Stimulated activated CD8-positive, alpha-beta memory T cell treated with anti-CD3 and anti-CD28 coated beads, Interleukin-15, amount 100 ng/mL, for 1 hour (primary cell): ENCODE results near the gene SSR1.

ENCODE experiments used
- DNase-seq: peaks from one replicate; pipeline ENCODE4 v3.0.0-alpha.2; 2020; ENCODE audit warnings: low read depth

The SSR1 gene

DNA sequence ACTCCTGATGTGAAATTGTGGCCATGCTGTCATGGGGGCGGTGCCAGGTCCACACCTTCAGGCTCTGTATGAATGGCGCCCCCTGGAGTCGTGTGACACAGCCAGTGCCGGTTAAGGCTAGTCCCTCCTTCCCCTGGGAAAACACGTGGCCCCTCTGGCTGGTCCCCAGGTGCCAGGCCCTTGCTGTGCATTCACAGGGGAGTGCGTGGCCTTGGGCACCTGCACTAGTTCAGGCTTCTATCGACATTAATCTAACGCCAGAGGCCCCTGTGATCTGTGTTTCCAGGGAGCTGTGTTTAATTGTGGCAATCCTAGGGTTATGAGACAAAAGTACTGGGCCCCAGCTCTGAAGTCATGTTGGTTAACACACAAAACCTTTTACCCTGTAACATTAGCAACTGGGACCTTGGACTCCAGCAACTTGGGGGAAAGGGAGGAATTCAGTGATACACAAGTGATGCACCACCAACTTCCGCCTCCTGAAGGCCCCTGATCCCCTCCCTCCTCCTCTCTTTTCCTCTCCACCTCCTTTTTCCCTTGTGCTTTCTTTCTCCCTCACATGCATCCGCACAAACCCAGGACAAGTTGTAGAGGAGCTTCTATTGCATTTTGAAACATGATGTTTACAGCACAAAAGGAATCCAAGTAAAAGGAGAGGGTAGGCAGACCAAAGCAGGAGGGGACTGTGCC lies 74.0 kb downstream of the SSR1 start:
- peak; percentile 46 for DNase-seq

DNA sequence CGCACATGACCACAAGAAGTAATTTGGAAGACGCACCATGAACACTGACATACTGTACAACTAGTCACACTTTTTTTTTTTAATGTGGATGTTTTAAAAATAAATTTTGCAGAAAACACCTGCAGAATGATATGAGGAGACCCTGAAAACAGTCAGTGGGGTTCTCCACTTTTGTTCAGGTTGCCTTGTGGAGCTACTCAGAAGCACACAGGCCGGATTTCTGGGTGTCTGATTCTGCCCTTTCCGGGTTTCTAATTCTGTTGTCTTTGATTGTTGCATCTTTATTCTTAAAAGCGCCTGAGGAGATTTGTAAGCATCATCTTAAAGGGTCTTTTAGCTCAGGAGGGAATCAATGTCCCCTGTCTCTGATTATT lies 74.5 kb downstream of the SSR1 start:
- no peak for DNase-seq

DNA sequence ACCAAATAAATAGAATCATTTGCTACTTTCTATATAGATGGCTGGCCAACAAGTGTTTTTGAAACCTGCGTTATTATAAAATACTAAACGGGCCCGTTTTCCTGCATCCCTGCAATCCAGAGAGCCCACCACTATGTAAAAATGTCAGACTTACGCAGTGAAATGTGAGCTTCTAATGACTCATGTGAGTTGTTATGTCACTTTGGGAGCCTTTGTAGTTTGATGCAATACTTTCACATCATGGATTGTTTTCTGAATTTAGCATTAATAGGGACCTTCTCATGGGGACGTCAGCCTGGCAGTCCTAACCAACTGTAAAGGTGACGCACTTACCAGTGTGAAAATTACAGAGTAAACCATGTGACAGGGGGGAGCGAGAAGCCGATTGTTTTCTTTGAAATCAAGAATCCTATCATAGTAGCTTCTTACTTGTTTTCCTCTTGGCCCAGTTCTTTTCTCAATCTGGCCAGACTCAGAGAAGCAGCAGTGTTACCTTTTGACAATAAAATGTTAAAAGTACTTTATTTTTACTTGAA lies 75.3 kb downstream of the SSR1 start:
- no peak for DNase-seq

DNA sequence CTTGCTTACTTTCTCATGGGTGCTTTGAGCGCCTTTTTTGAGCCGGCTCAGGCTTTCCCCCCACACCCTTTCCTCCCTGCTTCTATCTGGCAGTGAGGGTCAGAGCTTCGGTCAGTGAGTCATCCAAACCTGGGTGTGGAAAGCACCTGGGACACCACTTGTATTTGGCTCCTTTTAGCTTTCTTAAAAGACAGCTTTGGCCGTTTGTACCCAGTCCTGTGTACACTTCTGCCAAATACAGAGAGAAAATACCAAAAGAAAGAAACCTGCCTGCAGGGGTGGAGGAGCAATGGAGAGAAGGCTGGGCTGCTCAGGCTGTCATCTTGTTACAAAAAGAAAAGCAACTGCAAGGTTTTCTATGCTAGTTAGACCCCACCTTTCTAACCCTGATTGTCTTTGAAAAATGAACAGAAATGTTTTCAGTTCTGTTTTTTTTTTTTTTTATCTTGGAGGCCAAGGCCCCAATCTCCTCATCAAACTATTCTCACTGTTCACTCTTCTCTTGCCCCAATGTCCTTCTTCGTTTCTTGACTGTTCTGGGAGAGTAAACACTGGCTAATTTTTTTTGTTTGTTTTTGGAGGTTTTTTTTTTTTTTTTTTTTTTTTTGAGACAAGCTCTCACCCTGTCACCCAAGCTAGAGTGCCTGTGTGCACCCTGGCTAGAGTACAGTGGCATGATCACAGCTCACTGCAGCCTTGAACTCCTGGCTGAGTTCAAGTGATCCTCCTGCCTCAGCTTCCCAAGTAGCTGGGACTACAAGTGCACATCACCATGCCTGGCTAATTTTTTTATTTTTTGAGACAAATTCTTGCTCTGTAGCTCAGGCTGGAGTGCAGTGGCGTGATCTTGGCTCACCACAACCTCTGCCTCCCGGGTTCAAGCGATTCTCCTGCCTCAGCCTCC lies 76.4 kb downstream of the SSR1 start:
- no peak for DNase-seq

DNA sequence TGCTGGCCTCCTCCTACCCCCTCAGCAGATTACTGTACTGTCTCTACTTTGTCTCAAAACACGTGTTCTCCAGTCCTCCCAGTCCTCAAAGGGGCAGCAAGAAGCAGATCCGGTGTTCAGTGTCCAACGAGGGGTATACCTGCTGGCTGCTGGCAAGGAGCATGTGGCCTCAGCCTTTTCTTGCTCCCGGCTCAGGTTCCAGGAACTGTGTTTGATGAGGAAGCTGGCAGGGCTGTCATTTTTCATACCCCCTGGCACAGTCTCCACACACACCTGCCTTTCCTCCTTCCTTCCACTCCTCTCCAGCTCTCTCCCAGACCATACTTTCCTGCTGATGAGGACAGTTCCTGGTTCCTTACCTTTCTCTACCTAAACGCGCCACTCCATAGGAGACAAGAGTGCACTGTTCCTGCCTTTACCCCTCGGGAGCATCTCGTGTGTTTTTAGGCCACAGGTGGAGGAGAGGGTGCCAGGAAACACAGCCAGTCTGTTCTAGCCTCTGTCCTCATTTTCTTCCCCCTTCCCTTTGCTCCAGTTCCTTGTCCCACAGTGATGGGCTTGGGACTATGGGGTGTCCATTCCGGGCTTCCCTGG lies 77.2 kb downstream of the SSR1 start:
- DNase-seq, result no peak

DNA sequence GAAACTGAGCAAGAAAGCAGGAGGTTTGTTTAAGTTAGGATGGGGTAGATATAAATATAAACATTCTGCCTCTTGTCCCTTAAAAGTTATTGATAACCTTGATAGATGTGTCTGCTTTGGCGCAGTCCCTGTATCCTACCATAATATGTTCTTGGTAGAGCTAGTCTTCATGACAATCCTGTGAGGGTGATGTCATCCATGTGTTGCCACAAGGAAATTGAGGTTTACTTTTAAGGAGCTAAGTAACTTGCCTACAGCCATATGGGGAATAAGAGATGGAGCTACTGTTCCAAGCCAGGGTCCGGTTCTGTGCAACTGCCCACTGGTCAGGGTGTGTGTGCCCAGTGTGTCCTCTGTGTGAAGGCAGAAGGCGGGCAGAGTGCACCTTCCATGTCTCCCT lies 78.5 kb downstream of the SSR1 start:
- DNase-seq, result no peak

DNA sequence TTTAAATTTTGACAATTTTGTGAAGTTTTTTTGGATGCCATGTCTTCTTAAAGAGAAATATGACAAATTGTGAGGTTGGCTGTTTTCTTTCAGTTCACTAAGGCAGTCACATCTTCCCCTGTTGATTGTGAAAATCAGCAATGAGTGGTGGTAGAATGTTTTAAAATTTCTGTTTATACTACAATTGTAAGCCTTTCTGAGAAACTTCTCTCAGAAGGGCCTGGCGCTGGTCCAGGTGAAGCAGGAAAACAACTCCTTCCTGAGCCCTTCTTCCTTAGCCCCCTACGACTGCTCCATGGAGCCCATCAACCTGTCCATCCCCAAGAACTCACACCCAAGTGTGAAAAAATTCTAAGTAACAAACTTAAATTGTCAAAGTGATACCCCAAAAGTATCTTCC lies 80.6 kb downstream of the SSR1 start:
- DNase-seq, result no peak

DNA sequence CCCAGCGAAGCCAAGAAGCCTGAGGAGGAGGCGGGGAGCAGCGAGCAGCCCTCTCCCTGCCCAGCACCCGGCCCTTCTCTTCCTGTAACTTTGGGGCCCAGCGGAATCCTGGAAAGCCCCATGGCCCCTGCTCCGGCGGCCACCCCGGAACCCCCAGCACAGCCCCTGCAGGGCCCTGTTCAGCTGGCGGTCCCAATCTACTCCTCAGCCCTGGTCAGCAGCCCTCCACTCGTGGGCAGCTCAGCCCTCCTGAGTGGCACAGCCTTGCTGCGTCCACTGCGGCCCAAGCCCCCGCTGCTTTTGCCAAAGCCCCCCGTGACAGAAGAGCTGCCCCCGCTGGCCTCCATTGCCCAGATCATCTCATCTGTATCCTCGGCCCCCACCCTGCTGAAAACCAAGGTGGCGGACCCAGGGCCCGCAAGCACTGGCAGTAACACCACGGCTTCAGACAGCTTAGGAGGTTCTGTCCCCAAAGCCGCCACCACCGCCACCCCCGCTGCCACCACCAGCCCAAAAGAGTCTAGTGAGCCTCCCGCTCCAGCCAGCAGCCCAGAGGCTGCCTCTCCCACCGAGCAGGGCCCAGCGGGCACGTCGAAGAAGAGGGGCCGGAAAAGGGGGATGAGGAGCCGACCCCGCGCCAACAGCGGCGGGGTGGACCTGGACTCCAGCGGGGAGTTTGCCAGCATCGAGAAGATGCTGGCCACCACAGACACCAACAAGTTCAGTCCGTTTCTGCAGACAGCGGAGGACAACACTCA lies 81.9 kb downstream of the SSR1 start:
- no peak for DNase-seq

DNA sequence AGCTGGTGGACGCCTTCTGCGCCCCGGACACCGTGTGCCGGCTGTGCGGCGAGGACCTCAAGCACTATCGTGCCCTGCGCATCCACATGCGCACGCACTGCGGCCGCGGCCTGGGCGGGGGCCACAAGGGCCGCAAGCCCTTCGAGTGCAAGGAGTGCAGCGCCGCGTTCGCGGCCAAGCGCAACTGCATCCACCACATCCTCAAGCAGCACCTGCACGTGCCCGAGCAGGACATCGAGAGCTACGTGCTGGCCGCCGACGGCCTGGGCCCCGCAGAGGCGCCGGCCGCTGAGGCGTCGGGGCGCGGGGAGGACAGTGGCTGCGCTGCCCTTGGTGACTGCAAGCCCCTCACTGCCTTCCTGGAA lies 82.7 kb downstream of the SSR1 start:
- no peak for DNase-seq

DNA sequence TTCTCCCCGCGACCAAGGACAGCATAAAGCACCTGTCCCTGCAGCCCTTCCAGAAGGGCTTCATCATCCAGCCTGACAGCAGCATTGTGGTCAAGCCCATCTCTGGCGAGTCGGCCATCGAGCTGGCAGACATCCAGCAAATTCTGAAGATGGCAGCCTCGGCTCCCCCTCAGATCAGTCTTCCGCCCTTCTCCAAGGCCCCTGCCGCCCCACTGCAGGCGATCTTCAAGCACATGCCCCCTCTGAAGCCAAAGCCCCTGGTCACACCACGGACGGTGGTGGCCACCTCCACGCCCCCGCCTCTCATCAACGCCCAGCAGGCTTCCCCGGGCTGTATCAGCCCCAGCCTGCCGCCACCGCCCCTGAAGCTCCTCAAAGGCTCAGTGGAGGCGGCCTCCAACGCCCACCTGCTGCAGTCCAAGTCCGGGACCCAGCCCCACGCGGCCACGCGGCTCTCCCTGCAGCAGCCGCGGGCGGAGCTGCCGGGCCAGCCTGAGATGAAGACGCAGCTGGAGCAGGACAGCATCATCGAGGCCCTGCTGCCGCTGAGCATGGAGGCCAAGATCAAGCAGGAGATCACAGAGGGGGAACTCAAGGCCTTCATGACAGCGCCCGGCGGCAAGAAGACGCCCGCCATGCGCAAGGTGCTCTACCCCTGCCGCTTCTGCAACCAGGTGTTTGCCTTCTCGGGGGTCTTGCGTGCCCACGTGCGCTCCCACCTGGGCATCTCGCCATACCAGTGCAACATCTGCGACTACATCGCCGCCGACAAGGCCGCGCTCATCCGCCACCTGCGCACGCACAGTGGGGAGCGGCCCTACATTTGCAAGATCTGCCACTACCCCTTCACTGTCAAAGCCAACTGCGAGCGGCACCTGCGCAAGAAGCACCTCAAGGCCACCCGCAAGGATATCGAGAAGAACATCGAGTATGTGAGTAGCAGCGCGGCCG lies 83.3 kb downstream of the SSR1 start:
- DNase-seq, result no peak

DNA sequence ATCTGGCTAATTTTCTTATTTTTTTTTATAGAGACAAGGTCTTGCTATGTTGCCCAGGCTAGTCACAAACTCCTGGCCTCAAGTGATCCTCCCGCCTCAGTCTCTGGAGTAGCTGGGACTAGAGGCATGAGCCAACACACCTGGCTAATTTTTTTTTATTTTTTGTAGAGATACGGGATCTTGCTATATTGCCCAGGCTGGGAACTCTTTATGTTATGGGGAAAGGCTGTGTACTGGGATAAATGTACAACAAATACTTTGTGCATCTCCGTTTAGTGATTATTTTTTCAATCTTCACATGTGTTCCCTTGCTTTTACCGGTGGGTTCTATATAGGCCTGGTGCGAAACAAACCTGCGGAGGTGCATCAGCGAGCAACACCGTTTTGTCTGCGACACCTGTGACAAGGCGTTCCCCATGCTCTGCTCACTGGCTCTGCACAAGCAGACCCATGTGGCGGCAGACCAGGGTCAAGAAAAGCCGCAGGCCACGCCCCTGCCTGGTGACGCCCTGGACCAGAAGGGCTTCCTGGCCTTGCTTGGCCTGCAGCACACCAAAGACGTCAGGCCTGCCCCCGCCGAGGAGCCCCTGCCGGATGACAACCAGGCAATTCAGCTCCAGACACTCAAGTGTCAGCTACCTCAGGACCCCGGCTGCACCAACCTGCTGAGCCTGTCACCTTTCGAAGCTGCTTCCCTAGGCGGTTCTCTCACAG lies 84.2 kb downstream of the SSR1 start:
- DNase-seq, result no peak

DNA sequence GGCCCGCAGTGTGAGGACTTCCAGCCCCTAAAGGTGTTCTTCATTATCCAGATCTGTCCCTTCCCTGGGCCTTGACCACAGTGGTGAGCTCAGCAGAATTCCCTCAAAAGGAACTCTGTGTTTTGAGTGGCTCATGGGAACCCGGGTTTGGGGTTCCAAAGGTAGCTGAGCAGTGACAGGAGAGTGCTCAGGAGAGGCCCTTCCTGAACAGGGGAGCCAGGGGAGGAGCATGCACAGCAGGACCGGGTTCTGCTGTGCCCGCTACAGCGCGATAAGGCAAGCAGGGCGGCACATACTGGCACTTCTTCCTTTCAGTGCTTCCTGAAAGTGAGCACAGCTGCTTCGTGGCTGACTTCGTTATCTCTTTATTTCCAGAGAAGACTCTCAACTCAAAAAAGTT lies 88.3 kb downstream of the SSR1 start:
- no peak for DNase-seq

DNA sequence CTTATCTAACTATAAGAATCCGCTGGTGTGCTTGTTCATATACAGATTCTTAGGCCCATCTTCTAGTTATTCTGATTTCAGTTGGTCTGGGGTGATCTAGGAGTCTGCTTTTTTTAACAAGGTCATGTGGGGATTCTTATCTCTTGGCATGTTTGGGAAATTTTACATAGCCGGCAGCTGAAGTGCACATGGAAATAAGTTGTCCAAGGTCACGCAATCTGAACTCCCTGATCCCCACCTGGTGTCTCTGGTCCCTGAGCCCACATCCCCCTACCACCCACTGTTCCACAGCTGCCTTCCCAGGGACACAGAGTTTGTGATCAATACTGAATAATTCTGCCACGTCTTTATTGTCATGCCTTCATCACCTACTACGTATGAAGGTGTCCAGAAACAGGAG lies 90.8 kb downstream of the SSR1 start:
- DNase-seq, result no peak

DNA sequence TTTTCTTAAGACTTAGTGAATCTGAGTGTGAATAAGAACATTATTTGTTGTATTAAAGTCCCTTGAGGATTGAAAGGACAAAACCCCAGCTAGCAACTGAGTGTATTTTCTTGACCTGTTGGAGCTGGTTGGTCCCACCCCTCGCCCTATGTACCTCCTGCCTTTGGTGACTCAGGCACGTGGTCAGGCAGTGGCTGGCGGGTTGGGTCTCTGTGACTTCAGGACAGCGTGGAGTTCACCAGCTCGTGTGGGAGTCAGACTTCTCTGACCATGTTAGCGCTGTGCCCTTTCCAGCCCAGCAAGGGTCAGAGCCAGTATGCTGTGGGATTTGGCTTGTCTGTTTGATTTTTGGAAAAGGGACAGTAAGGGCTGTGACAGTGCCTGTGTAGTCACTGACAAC lies 93.7 kb downstream of the SSR1 start:
- no peak for DNase-seq

DNA sequence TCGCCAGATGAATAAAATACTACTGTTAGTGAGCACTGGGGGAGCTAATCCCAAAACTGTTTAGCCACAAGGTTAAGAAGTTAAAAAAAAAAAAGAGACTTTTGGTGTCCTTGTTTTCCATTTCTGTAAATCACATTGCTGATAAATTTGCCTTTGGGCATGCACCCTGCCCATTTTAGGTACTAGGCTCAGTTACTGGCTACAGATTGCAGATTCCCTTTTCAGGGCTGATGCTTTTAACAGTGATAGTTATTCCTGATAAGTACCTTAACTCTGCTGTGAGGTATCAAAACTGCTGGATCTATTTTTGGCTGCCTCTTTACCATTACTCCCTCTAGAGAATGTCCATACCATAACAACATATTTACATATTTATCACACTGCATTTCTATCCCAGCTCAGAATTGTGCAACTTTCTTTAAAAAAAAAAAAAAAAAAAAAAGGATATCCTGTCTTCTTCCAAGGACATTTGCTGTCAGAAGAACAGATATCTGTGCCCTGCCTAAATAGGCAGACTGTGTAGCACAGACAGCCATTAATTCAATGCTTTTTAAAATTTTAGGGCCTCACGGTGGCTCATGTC lies 94.5 kb downstream of the SSR1 start:
- DNase-seq, result no peak
